Loucy (cell line): ENCODE data around the gene ST14.

Experiments used
- H2AFZ ChIP-seq: fragments of 200-600 bp; sonication (generic); 2 replicates; pipeline ENCODE4 v1.6.0; 2016; ENCODE audit warnings: antibody characterized with exemption, mild to moderate bottlenecking, low read length, moderate library complexity
- H3F3A ChIP-seq: fragments of 200-600 bp; 2 replicates; pipeline ENCODE4 v1.6.0; 2016; ENCODE audit warnings: antibody characterized with exemption, low read depth, mild to moderate bottlenecking
- H3K27me3 ChIP-seq: fragments of 200-600 bp; sonication (generic); 2 replicates; pipeline ENCODE4 v1.6.1; 2014; ENCODE audit warnings: low read length, mild to moderate bottlenecking; ENCODE audit not compliant: insufficient read depth, poor library complexity, severe bottlenecking
- H3K36me3 ChIP-seq: fragments of 200-600 bp; sonication (generic); 2 replicates; pipeline ENCODE4 v1.6.1; 2016; ENCODE audit warnings: low read length; ENCODE audit not compliant: insufficient read depth
- H3K4me1 ChIP-seq: fragments of 200-600 bp; sonication (generic); 2 replicates; pipeline ENCODE4 v1.5.1; 2014; ENCODE audit warnings: low read length, mild to moderate bottlenecking; ENCODE audit not compliant: insufficient read depth, poor library complexity, severe bottlenecking
- H3K4me2 ChIP-seq: fragments of 200-600 bp; sonication (generic); 2 replicates; pipeline ENCODE4 v1.6.0; 2014; ENCODE audit warnings: antibody characterized with exemption, low read length, low read depth, mild to moderate bottlenecking; ENCODE audit not compliant: poor library complexity, severe bottlenecking
- H3K4me3 ChIP-seq: fragments of 200-600 bp; sonication (generic); 2 replicates; pipeline ENCODE4 v1.5.1; 2014; ENCODE audit warnings: low read length, mild to moderate bottlenecking, mixed read lengths; ENCODE audit not compliant: poor library complexity, severe bottlenecking
- H3K79me2 ChIP-seq: fragments of 200-600 bp; sonication (generic); 2 replicates; pipeline ENCODE4 v1.6.1; 2014; ENCODE audit warnings: low read length; ENCODE audit not compliant: insufficient read depth
- H3K9ac ChIP-seq: fragments of 200-600 bp; sonication (generic); 2 replicates; pipeline ENCODE4 v1.6.0; 2014; ENCODE audit warnings: mild to moderate bottlenecking, low read depth, low read length, moderate library complexity; ENCODE audit not compliant: poor library complexity, severe bottlenecking
- H3K9me2 ChIP-seq: fragments of 200-600 bp; sonication (generic); replicated peaks from 2 replicates; pipeline ENCODE4 v1.6.1; 2016; ENCODE audit warnings: low read depth, low read length, mixed read lengths
- H3K9me3 ChIP-seq: fragments of 200-600 bp; sonication (generic); 2 replicates; pipeline ENCODE4 v1.6.1; 2014; ENCODE audit warnings: mild to moderate bottlenecking, antibody characterized with exemption, low read length, low read depth; ENCODE audit not compliant: insufficient read depth
- H4K20me1 ChIP-seq: fragments of 200-600 bp; sonication (generic); 2 replicates; pipeline ENCODE4 v1.6.0; 2014; ENCODE audit warnings: antibody characterized with exemption, low read length, mild to moderate bottlenecking; ENCODE audit not compliant: insufficient read depth, poor library complexity, severe bottlenecking
- CTCF ChIP-seq: fragments of 200-600 bp; sonication (generic); conservative IDR thresholded peaks from 2 replicates; pipeline ENCODE4 v1.5.1; 2014; ENCODE audit warnings: mild to moderate bottlenecking, antibody characterized with exemption, low read length
- EZH2phosphoT487 ChIP-seq: fragments of 200-600 bp; IDR thresholded peaks from 2 replicates; pipeline ENCODE4 v1.6.1; 2018; ENCODE audit warnings: antibody characterized with exemption, mild to moderate bottlenecking, moderate library complexity, borderline replicate concordance

Gene ST14

GRCh38 chr11:130126516-130126915 is 33.1 kb upstream of the ST14 start:
- no peak overlapping the region for H3K4me3 ChIP-seq
- H3K4me2 ChIP-seq = no peak overlapping the region
- H3K9me3 ChIP-seq = no peaks in the 10 kb centered on the region
- peaks cover 99% of the 10 kb centered on the region for H3K36me3 ChIP-seq
- H3K9me2 ChIP-seq = no peaks in the 10 kb centered on the region
- no peak for TF ChIP-seq EZH2phosphoT487
- no peak for TF ChIP-seq CTCF
- H4K20me1 ChIP-seq = no peaks in the 10 kb centered on the region
- no peaks in the 10 kb centered on the region; the same call in 1 of the 2 replicates for H3K79me2 ChIP-seq
- no peaks in the 10 kb centered on the region for H3F3A ChIP-seq
- H3K4me1 ChIP-seq = peaks cover 5% of the 10 kb centered on the region
- H3K9ac ChIP-seq = no peak overlapping the region
- H3K27me3 ChIP-seq = no peaks in the 10 kb centered on the region
- H2AFZ ChIP-seq = no peak overlapping the region

- Histone ChIP-seq H3K9me3 (no peaks in the 10 kb centered on the region), H3K9me2 (no peaks in the 10 kb centered on the region), H3F3A (no peaks in the 10 kb centered on the region), H4K20me1 (no peaks in the 10 kb centered on the region), H3K79me2 (no peaks in the 10 kb centered on the region; the same call in 1 of the 2 replicates), H3K4me1 (no peaks in the 10 kb centered on the region), H3K27me3 (no peaks in the 10 kb centered on the region), H2AFZ (no peak overlapping the region), H3K36me3 (peaks cover 99% of the 10 kb centered on the region), H3K4me2 (no peak overlapping the region), H3K9ac (no peak overlapping the region), H3K4me3 (no peak overlapping the region)
- TF ChIP-seq EZH2phosphoT487 (no peak), CTCF (no peak)
These were observed 32.1 kb upstream of the ST14 start for GRCh38 chr11:130127509-130127908.

GRCh38 chr11:130128626-130129025 is 31.0 kb upstream of the ST14 start:
- peaks cover 99% of the 10 kb centered on the region for H3K36me3 ChIP-seq
- H3K9ac ChIP-seq = no peak overlapping the region
- H3K9me2 ChIP-seq = no peaks in the 10 kb centered on the region
- no peaks in the 10 kb centered on the region for H3K9me3 ChIP-seq
- H3F3A ChIP-seq = no peaks in the 10 kb centered on the region
- H3K4me1 ChIP-seq = no peaks in the 10 kb centered on the region
- H3K4me2 ChIP-seq = no peak overlapping the region
- no peaks in the 10 kb centered on the region; the same call in 1 of the 2 replicates for H3K79me2 ChIP-seq
- no peak overlapping the region for H2AFZ ChIP-seq
- H3K4me3 ChIP-seq = no peak overlapping the region
- no peaks in the 10 kb centered on the region for H4K20me1 ChIP-seq
- TF ChIP-seq CTCF (no peak), EZH2phosphoT487 (no peak)
- H3K27me3 ChIP-seq = no peaks in the 10 kb centered on the region
